ENCODE results near the gene GMDS. TPM values are rescaled to one million over a fixed set of nuclear protein-coding genes. Genes with fewer than 3 reads are reported as not detected.

The GMDS gene
- total RNA-seq, 2 experiments from 2014 or later: 29.2 to 34.3 TPM

GRCh38 chr6:2053691-2054090 lies 191.7 kb downstream of the GMDS start:
- no peak for ATAC-seq (ENCODE audit: low read depth)
- no peak for DNase-seq
- H3K36me3 Mint-ChIP-seq: peaks cover 26% of the 10 kb centered on the region
- H3K4me3 Mint-ChIP-seq: no peak overlapping the region
- H3K9me3 Mint-ChIP-seq: peaks cover 2% of the 10 kb centered on the region
- no peak overlapping the region for H3K27ac Mint-ChIP-seq
- peaks cover 2% of the 10 kb centered on the region for H3K4me1 Mint-ChIP-seq
- POLR2A ChIA-PET: no interaction called here
- H3K27me3 Mint-ChIP-seq: no peaks in the 10 kb centered on the region

- ATAC-seq (ENCODE audit: low read depth) (no peak), DNase-seq (no peak)
- H3K27ac Mint-ChIP-seq: no peak overlapping the region
- H3K4me1 Mint-ChIP-seq: no peaks in the 10 kb centered on the region
- POLR2A ChIA-PET: no interaction called here
- H3K4me3 Mint-ChIP-seq: no peak overlapping the region
- peaks cover 3% of the 10 kb centered on the region for H3K27me3 Mint-ChIP-seq
- peaks cover 6% of the 10 kb centered on the region for H3K9me3 Mint-ChIP-seq
- peaks cover 14% of the 10 kb centered on the region for H3K36me3 Mint-ChIP-seq
Observed at GRCh38 chr6:2047855-2048254, 197.6 kb downstream of the GMDS start.

GRCh38 chr6:2044192-2044591 lies 201.2 kb downstream of the GMDS start:
- Mint-ChIP-seq H3K4me1 (peaks cover 3% of the 10 kb centered on the region), H3K36me3 (peaks cover 1% of the 10 kb centered on the region), H3K9me3 (peaks cover 3% of the 10 kb centered on the region), H3K27me3 (peaks cover 3% of the 10 kb centered on the region), H3K27ac (no peak overlapping the region), H3K4me3 (no peak overlapping the region)
- ATAC-seq (ENCODE audit: low read depth) (no peak), DNase-seq (no peak)
- POLR2A ChIA-PET: no interaction called here

GRCh38 chr6:2042956-2043648 lies 202.3 kb downstream of the GMDS start:
- Mint-ChIP-seq H3K4me3 (no peak overlapping the region), H3K27me3 (peaks cover 3% of the 10 kb centered on the region), H3K4me1 (peaks cover 11% of the 10 kb centered on the region), H3K36me3 (peaks cover 1% of the 10 kb centered on the region), H3K27ac (no peak overlapping the region), H3K9me3 (peaks cover 3% of the 10 kb centered on the region)
- ATAC-seq (ENCODE audit: low read depth): no peak
- POLR2A ChIA-PET: no interaction called here
- DNase-seq: no peak

- peak; percentile 36 for DNase-seq
- peak; percentile 96 for ATAC-seq (ENCODE audit: low read depth)
- no peak overlapping the region for H3K27ac Mint-ChIP-seq
- H3K27me3 Mint-ChIP-seq: peaks cover 2% of the 10 kb centered on the region
- POLR2A ChIA-PET: no interaction called here
- peaks cover 21% of the 10 kb centered on the region for H3K4me1 Mint-ChIP-seq
- H3K36me3 Mint-ChIP-seq: peaks cover 2% of the 10 kb centered on the region
- H3K9me3 Mint-ChIP-seq: no peaks in the 10 kb centered on the region
- H3K4me3 Mint-ChIP-seq: peak overlapping the region; percentile 10
Observed at GRCh38 chr6:2038092-2038491, 207.3 kb downstream of the GMDS start.

GRCh38 chr6:2037237-2037926 lies 208.0 kb downstream of the GMDS start:
- no peak for ATAC-seq (ENCODE audit: low read depth)
- Mint-ChIP-seq H3K36me3 (peaks cover 2% of the 10 kb centered on the region), H3K27ac (no peak overlapping the region), H3K4me3 (no peak overlapping the region), H3K27me3 (peaks cover 2% of the 10 kb centered on the region), H3K9me3 (no peaks in the 10 kb centered on the region), H3K4me1 (peaks cover 21% of the 10 kb centered on the region)
- POLR2A ChIA-PET: no interaction called here
- DNase-seq: no peak

- no peak for DNase-seq
- Mint-ChIP-seq H3K36me3 (peaks cover 2% of the 10 kb centered on the region), H3K4me3 (no peak overlapping the region), H3K27ac (no peak overlapping the region), H3K27me3 (peaks cover 2% of the 10 kb centered on the region), H3K4me1 (peaks cover 20% of the 10 kb centered on the region), H3K9me3 (no peaks in the 10 kb centered on the region)
- POLR2A ChIA-PET: no interaction called here
- no peak for ATAC-seq (ENCODE audit: low read depth)
Observed at GRCh38 chr6:2036710-2037023, 208.7 kb downstream of the GMDS start.

GRCh38 chr6:2035826-2036709 lies 209.3 kb downstream of the GMDS start:
- DNase-seq: no peak
- no peaks in the 10 kb centered on the region for H3K9me3 Mint-ChIP-seq
- H3K4me3 Mint-ChIP-seq: no peak overlapping the region
- H3K27ac Mint-ChIP-seq: no peak overlapping the region
- no peak for ATAC-seq (ENCODE audit: low read depth)
- peaks cover 2% of the 10 kb centered on the region for H3K27me3 Mint-ChIP-seq
- H3K36me3 Mint-ChIP-seq: peaks cover 2% of the 10 kb centered on the region
- POLR2A ChIA-PET: no interaction called here
- peaks cover 20% of the 10 kb centered on the region for H3K4me1 Mint-ChIP-seq

- no peak for ATAC-seq (ENCODE audit: low read depth)
- H3K36me3 Mint-ChIP-seq: peaks cover 2% of the 10 kb centered on the region
- POLR2A ChIA-PET: no interaction called here
- no peak overlapping the region for H3K27ac Mint-ChIP-seq
- H3K27me3 Mint-ChIP-seq: peaks cover 2% of the 10 kb centered on the region
- H3K4me3 Mint-ChIP-seq: no peak overlapping the region
- H3K9me3 Mint-ChIP-seq: no peaks in the 10 kb centered on the region
- no peak for DNase-seq
- H3K4me1 Mint-ChIP-seq: peaks cover 18% of the 10 kb centered on the region
Observed at GRCh38 chr6:2035046-2035445, 210.4 kb downstream of the GMDS start.

GRCh38 chr6:2034256-2034655 lies 211.1 kb downstream of the GMDS start:
- DNase-seq (no peak), ATAC-seq (ENCODE audit: low read depth) (no peak)
- peaks cover 2% of the 10 kb centered on the region for H3K27me3 Mint-ChIP-seq
- no peaks in the 10 kb centered on the region for H3K9me3 Mint-ChIP-seq
- no peak overlapping the region for H3K27ac Mint-ChIP-seq
- peaks cover 2% of the 10 kb centered on the region for H3K36me3 Mint-ChIP-seq
- no peak overlapping the region for H3K4me3 Mint-ChIP-seq
- H3K4me1 Mint-ChIP-seq: peaks cover 18% of the 10 kb centered on the region
- POLR2A ChIA-PET: no interaction called here

- Mint-ChIP-seq H3K27ac (no peak overlapping the region), H3K27me3 (peaks cover 2% of the 10 kb centered on the region), H3K9me3 (no peaks in the 10 kb centered on the region), H3K36me3 (peaks cover 2% of the 10 kb centered on the region), H3K4me1 (peaks cover 17% of the 10 kb centered on the region), H3K4me3 (no peak overlapping the region)
- POLR2A ChIA-PET: no interaction called here
- DNase-seq (no peak), ATAC-seq (ENCODE audit: low read depth) (no peak)
Observed at GRCh38 chr6:2033544-2033943, 211.9 kb downstream of the GMDS start.

GRCh38 chr6:2030682-2031244 lies 214.6 kb downstream of the GMDS start:
- peaks cover 7% of the 10 kb centered on the region for H3K4me1 Mint-ChIP-seq
- H3K9me3 Mint-ChIP-seq: no peaks in the 10 kb centered on the region
- ATAC-seq (ENCODE audit: low read depth) (no peak), DNase-seq (no peak)
- peaks cover 2% of the 10 kb centered on the region for H3K36me3 Mint-ChIP-seq
- no peaks in the 10 kb centered on the region for H3K27me3 Mint-ChIP-seq
- no peak overlapping the region for H3K27ac Mint-ChIP-seq
- POLR2A ChIA-PET: no interaction called here
- no peak overlapping the region for H3K4me3 Mint-ChIP-seq

- no peaks in the 10 kb centered on the region for H3K27me3 Mint-ChIP-seq
- no peaks in the 10 kb centered on the region for H3K9me3 Mint-ChIP-seq
- POLR2A ChIA-PET: no interaction called here
- no peak for DNase-seq
- ATAC-seq (ENCODE audit: low read depth): no peak
- no peak overlapping the region for H3K4me3 Mint-ChIP-seq
- H3K4me1 Mint-ChIP-seq: peaks cover 7% of the 10 kb centered on the region
- no peak overlapping the region for H3K27ac Mint-ChIP-seq
- H3K36me3 Mint-ChIP-seq: no peaks in the 10 kb centered on the region
Observed at GRCh38 chr6:2029952-2030351, 215.5 kb downstream of the GMDS start.

Data from activated naive CD8-positive, alpha-beta T cell treated with anti-CD3 and anti-CD28 coated beads, Interleukin-2, amount 10 ng/mL, durations not matched to agents 7 days and 5 days (primary cell).